H1 (cell line): ENCODE measurements around the gene LARP4. TPM values are rescaled to one million over a fixed set of nuclear protein-coding genes. Genes with fewer than 3 reads are reported as not detected.
"Not testable (repeated sequence)": the region's sequence is repeated elsewhere in the genome, so short reads cannot be mapped to it uniquely, and the experiment has no call there.

ENCODE experiments used
- CTCF ChIA-PET: fragments of 300-600 bp; sonication (Branson Sonifier 250); formaldehyde crosslinking; loops from one replicate; lab custom pipeline; 2021; ENCODE audit not compliant: partially characterized antibody; lab: Charles Lee
- POLR2A ChIA-PET: fragments of 300-600 bp; sonication (Branson Sonifier 250); formaldehyde crosslinking; loops from one replicate; lab custom pipeline; 2021; ENCODE audit warnings: inconsistent platforms; ENCODE audit not compliant: partially characterized antibody; lab: Charles Lee
- DNase-seq, 2 experiments: peaks; one replicate each; pipeline versions ENCODE4 v3.0.0 to v3.0.0-alpha.2; 2010 to 2022; ENCODE audit warnings: low spot score in 2 of 2, low read depth in 1 of 2, mixed read lengths in 1 of 2
- FAIRE-seq: peaks from 2 replicates; lab custom pipeline; 2011; peaks lifted over from hg19 to GRCh38; lab: Jason Lieb, UNC
- H2AFZ ChIP-seq: 2 replicates; pipeline ENCODE4 v1.8.1; 2012; ENCODE audit warnings: low read length, inconsistent platforms
- H2AK5ac ChIP-seq: 2 replicates; pipeline ENCODE4 v1.6.1; 2013; ENCODE audit warnings: low read depth, low read length
- H2BK120ac ChIP-seq: replicated peaks from 2 replicates; pipeline ENCODE3; 2013; ENCODE audit warnings: low read depth, low read length, inconsistent platforms
- H2BK12ac ChIP-seq: 2 replicates; pipeline ENCODE4 v1.6.1; 2013; ENCODE audit warnings: low read depth, low read length
- H2BK15ac ChIP-seq: 2 replicates; pipeline ENCODE4 v1.6.1; 2013; ENCODE audit warnings: low read length
- H2BK20ac ChIP-seq: 2 replicates; pipeline ENCODE4 v1.6.1; 2013; ENCODE audit warnings: low read length
- H2BK5ac ChIP-seq: 2 replicates; pipeline ENCODE4 v1.6.1; 2013; ENCODE audit warnings: low read depth, low read length
- H3K14ac ChIP-seq: 2 replicates; pipeline ENCODE4 v1.6.1; 2013; ENCODE audit warnings: inconsistent platforms; ENCODE audit not compliant: insufficient read length
- H3K18ac ChIP-seq: 2 replicates; pipeline ENCODE4 v1.6.1; 2013; ENCODE audit warnings: low read length; ENCODE audit errors: extremely low read depth
- H3K23ac ChIP-seq: 2 replicates; pipeline ENCODE4 v1.6.1; 2013; ENCODE audit warnings: inconsistent platforms; ENCODE audit not compliant: insufficient read length
- H3K23me2 ChIP-seq: 2 replicates; pipeline ENCODE4 v1.6.1; 2013; ENCODE audit warnings: low read depth, low read length
- H3K27ac ChIP-seq: 2 replicates; pipeline ENCODE4 v1.6.1; 2011; ENCODE audit warnings: low read depth, low read length, inconsistent platforms
- H3K27me3 ChIP-seq, 4 experiments: replicated peaks in 1 of 4; 1 replicate in 1 of 4; 2 replicates in 3 of 4; pipeline versions ENCODE4 v1.6.1 to v1.8.1; 2011 to 2013; ENCODE audit warnings: low read length in 3 of 4, mild to moderate bottlenecking in 3 of 4, inconsistent platforms in 2 of 4, mixed read lengths in 2 of 4, moderate library complexity in 1 of 4; ENCODE audit not compliant: control insufficient read depth in 3 of 4, insufficient read depth in 3 of 4; ENCODE audit errors: extremely low read depth in 1 of 4
- H3K36me3 ChIP-seq, 4 experiments: 2 replicates each; pipeline versions ENCODE4 v1.6.1 to v1.8.1; 2011 to 2013; ENCODE audit warnings: mild to moderate bottlenecking in 4 of 4, low read length in 3 of 4, moderate library complexity in 2 of 4, control low read depth in 1 of 4, inconsistent platforms in 1 of 4; ENCODE audit not compliant: insufficient read depth in 4 of 4, control insufficient read depth in 2 of 4
- H3K4ac ChIP-seq: replicated peaks from 2 replicates; pipeline ENCODE3; 2013; ENCODE audit warnings: low read length, low read depth, mixed read lengths, inconsistent platforms; ENCODE audit not compliant: insufficient read length
- H3K4me1 ChIP-seq, 4 experiments: replicated peaks in 1 of 4; 1 replicate in 1 of 4; 2 replicates in 3 of 4; pipeline versions ENCODE4 v1.6.1 to v1.8.1; 2011 to 2013; ENCODE audit warnings: low read length in 3 of 4, inconsistent platforms in 2 of 4, mixed read lengths in 1 of 4; ENCODE audit not compliant: insufficient read depth in 4 of 4, control insufficient read depth in 3 of 4
- H3K4me2 ChIP-seq, 2 experiments: 2 replicates each; pipeline versions ENCODE4 v1.6.1 to v1.8.1; 2011 to 2013; ENCODE audit warnings: low read depth in 2 of 2, low read length in 2 of 2, control low read depth in 1 of 2, inconsistent platforms in 1 of 2, mild to moderate bottlenecking in 1 of 2; ENCODE audit not compliant: insufficient read depth in 1 of 2
- H3K4me3 ChIP-seq, 4 experiments: fragments of 200-600, 300-600 bp in 1 of 4; sonication (generic), shearing (Covaris generic), sonication (Bioruptor Twin) in 1 of 4; 2 replicates each; pipeline versions ENCODE4 v1.5.1 to v1.8.1; 2011 to 2016; ENCODE audit warnings: low read length in 4 of 4, low read depth in 3 of 4, control low read depth in 2 of 4, inconsistent platforms in 2 of 4, mild to moderate bottlenecking in 2 of 4, mixed read lengths in 1 of 4, moderate library complexity in 1 of 4; ENCODE audit not compliant: insufficient read depth in 2 of 4; ENCODE audit errors: extremely low read depth in 1 of 4
- H3K56ac ChIP-seq: replicated peaks from 2 replicates; pipeline ENCODE3; 2013; ENCODE audit warnings: low read depth, mild to moderate bottlenecking, mixed read lengths, low read length, inconsistent platforms; ENCODE audit not compliant: insufficient read length
- H3K79me1 ChIP-seq: 2 replicates; pipeline ENCODE4 v1.6.1; 2013; ENCODE audit warnings: low read depth, low read length, control low read depth
- H3K79me2 ChIP-seq, 2 experiments: 2 replicates each; pipeline versions ENCODE4 v1.6.1 to v1.8.1; 2012 to 2013; ENCODE audit warnings: low read length in 2 of 2, mild to moderate bottlenecking in 2 of 2, inconsistent platforms in 1 of 2; ENCODE audit not compliant: insufficient read depth in 2 of 2, control insufficient read depth in 1 of 2
- H3K9ac ChIP-seq, 4 experiments: replicated peaks in 1 of 4; 1 replicate in 1 of 4; 2 replicates in 3 of 4; pipeline versions ENCODE4 v1.6.1 to v1.8.1; 2011 to 2013; ENCODE audit warnings: low read depth in 3 of 4, low read length in 3 of 4, control low read depth in 2 of 4, mild to moderate bottlenecking in 2 of 4, moderate library complexity in 2 of 4, inconsistent platforms in 1 of 4; ENCODE audit errors: extremely low read depth in 1 of 4
- H3K9me3 ChIP-seq, 2 experiments: 2 replicates each; pipeline versions ENCODE4 v1.6.1 to v1.8.1; 2012 to 2013; ENCODE audit warnings: mild to moderate bottlenecking in 2 of 2, moderate library complexity in 2 of 2, control low read depth in 1 of 2, inconsistent platforms in 1 of 2, low read depth in 1 of 2, low read length in 1 of 2, mixed read lengths in 1 of 2; ENCODE audit not compliant: insufficient read depth in 2 of 2
- H4K20me1 ChIP-seq, 2 experiments: replicated peaks in 1 of 2; 2 replicates each; pipeline versions ENCODE3 to v1.8.1; 2011 to 2013; ENCODE audit warnings: inconsistent platforms in 2 of 2, low read length in 2 of 2, mild to moderate bottlenecking in 1 of 2; ENCODE audit not compliant: insufficient read depth in 2 of 2, control insufficient read depth in 1 of 2
- H4K5ac ChIP-seq: 2 replicates; pipeline ENCODE4 v1.6.1; 2013; ENCODE audit warnings: low read length, low read depth, mixed read lengths, inconsistent platforms; ENCODE audit not compliant: insufficient read length
- H4K8ac ChIP-seq: 2 replicates; pipeline ENCODE4 v1.8.0; 2013; ENCODE audit warnings: mild to moderate bottlenecking, moderate library complexity, low read length, inconsistent platforms; ENCODE audit not compliant: insufficient read depth; ENCODE audit errors: extremely low read depth
- H4K91ac ChIP-seq: replicated peaks from 2 replicates; pipeline ENCODE3; 2013; ENCODE audit warnings: low read length, mixed read lengths, inconsistent platforms; ENCODE audit not compliant: insufficient read length
- WGBS, 2 experiments: shearing (Covaris generic) in 1 of 2; methylation state at CpG; one replicate each; pipeline versions ENCODE4 v1.1.6 to v1.1.7; 2013 to 2015; ENCODE audit warnings: low lambda C conversion rate in 2 of 2, mixed read lengths in 2 of 2, inconsistent platforms in 1 of 2, low coverage in 1 of 2, missing lambda C conversion rate in 1 of 2; ENCODE audit not compliant: insufficient replicate concordance in 2 of 2, insufficient coverage in 1 of 2, insufficient read length in 1 of 2; ENCODE audit errors: extremely low coverage in 1 of 2, missing lambda C conversion rate in 1 of 2; 5-methylcytosine and 5-hydroxymethylcytosine counted together
- polyA plus RNA-seq, 7 experiments: library from polyadenylated mRNA; depleted of rRNA in 3 of 7; stranded (reverse) in 5 of 7; unstranded in 2 of 7; fragments of >200 nt in 5 of 7; fragments of 200-250 nt in 2 of 7; gene quantifications; 1 replicate in 5 of 7; 2 replicates in 1 of 7; 4 replicates in 1 of 7; pipeline versions ENCODE4 v1.2.1 to v1.2.3, GENCODE V29; 2011 to 2013; ENCODE audit warnings: missing spikeins in 2 of 7, mixed read lengths in 2 of 7
- total RNA-seq: library from RNA; stranded (reverse); fragmentation: NEBNext Ultra II Directional; extraction: Animal tissue kit (Norgen Biotek cat#: 25700); gene quantifications from 2 replicates; pipeline ENCODE4 v1.2.1, GENCODE V29; 2021

LARP4 gene
- total and polyA plus RNA-seq, 2 of the 8 experiments (the other 6 are each of a cell fraction or from before 2014, with no cell fraction given): 12.8 to 93.9 TPM

DNA sequence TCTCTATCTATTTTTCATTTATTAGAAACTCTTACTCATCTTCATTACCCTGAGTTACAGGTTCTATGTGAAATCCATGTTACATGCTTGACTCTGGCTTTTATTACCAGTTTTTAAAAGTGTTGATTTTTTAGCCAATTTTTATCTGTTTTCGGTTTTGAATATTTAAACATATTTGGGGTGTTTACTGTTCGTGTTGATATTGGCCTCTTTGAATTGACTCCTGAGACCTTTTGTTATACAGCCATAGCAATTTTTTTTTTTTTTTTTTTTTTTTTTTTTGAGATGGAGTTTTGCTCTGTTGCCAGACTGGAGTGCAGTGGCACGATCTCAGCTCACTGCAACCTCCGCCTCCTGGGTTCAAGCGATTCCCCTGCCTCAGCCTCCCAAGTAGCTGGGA, 49.0 kb downstream of the LARP4 start:
- H2BK12ac ChIP-seq, H4K91ac ChIP-seq, H3K27me3 ChIP-seq, H3K14ac ChIP-seq, H2BK20ac ChIP-seq, H3K18ac ChIP-seq, H3K27ac ChIP-seq, POLR2A ChIA-PET, H2BK15ac ChIP-seq, H2AK5ac ChIP-seq, CTCF ChIA-PET, H3K23ac ChIP-seq, H2BK5ac ChIP-seq, H3K4me3 ChIP-seq, FAIRE-seq, H2BK120ac ChIP-seq, H2AFZ ChIP-seq, H3K79me2 ChIP-seq, DNase-seq, H3K4me2 ChIP-seq, H3K4ac ChIP-seq, H4K20me1 ChIP-seq, H4K8ac ChIP-seq, H3K23me2 ChIP-seq, H3K9ac ChIP-seq, H3K4me1 ChIP-seq, H3K56ac ChIP-seq, H4K5ac ChIP-seq, H3K79me1 ChIP-seq, H3K9me3 ChIP-seq: not testable (repeated sequence)
- H3K36me3 ChIP-seq: peaks cover 3 to 49% (median 12%) of the 10 kb centered on the region in 4 experiments; a peak in 6 of 8 replicates
- WGBS, 2 experiments: 89% methylated on average over 4 of the region's 5 CpGs; no CpG with 5 or more reads in 1 of the 2 experiments
